ENCODE measurements around the gene ENC1.

ENC1 gene

GRCh38 chr5:74631081-74631953 is 9.2 kb downstream of the ENC1 start:
- H3K4me3 ChIP-seq (ENCODE audit: low read length): no peak overlapping the region

DNA sequence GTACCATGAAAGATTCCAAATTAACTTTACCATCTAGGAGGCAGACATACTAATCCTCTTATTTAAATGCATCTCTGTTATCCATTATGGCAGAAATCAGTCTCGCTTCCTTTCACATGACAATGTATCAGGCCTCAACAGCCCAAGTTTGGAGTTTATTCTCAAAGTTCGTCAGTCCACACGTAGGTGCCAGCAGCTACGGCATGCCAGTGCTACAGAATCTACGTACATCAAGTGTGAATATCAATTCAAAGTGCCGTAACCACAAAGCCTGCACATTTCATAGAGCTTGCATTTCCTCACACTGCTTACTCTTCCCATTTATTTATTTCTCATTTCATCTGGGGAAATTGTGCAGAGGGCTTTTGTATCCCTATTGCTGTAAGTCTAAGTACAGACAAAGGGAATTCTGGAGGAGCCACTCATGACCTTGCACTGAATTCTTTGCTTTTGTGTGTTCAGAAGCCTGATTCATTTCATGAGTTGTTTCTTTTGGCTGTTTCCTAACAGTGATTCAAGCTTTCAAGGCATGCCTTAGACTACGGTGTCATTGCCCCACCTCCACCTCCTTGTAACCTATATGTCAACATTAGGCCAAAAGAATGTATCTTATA is 10.0 kb downstream of the ENC1 start:
- peak; percentile 97 for DNase-seq (ENCODE audit: low read depth)
- TF ChIP-seq, protein P1, sequence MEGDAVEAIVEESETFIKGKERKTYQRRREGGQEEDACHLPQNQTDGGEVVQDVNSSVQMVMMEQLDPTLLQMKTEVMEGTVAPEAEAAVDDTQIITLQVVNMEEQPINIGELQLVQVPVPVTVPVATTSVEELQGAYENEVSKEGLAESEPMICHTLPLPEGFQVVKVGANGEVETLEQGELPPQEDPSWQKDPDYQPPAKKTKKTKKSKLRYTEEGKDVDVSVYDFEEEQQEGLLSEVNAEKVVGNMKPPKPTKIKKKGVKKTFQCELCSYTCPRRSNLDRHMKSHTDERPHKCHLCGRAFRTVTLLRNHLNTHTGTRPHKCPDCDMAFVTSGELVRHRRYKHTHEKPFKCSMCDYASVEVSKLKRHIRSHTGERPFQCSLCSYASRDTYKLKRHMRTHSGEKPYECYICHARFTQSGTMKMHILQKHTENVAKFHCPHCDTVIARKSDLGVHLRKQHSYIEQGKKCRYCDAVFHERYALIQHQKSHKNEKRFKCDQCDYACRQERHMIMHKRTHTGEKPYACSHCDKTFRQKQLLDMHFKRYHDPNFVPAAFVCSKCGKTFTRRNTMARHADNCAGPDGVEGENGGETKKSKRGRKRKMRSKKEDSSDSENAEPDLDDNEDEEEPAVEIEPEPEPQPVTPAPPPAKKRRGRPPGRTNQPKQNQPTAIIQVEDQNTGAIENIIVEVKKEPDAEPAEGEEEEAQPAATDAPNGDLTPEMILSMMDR (IDR thresholded peaks at IDR 0.05; ENCODE audit: insufficient read depth, low read depth, low read length, missing control alignments): no peak
- no peak overlapping the region for H3K4me3 ChIP-seq (ENCODE audit: low read length)

More at GRCh38 chr5:74631081-74631953, 9.2 kb downstream of the ENC1 start:
- DNase-seq (ENCODE audit: low read depth): peak; percentile 85
- TF ChIP-seq, protein P1 (IDR thresholded peaks at IDR 0.05; ENCODE audit: insufficient read depth, low read depth, low read length, missing control alignments): no peak

- H3K4me3 ChIP-seq (ENCODE audit: low read length): no peak overlapping the region
- no peak for DNase-seq (ENCODE audit: low read depth)
- TF ChIP-seq, protein P1 (IDR thresholded peaks at IDR 0.05; ENCODE audit: insufficient read depth, low read depth, low read length, missing control alignments): no peak
Measured at GRCh38 chr5:74629326-74629725, 11.2 kb downstream of the ENC1 start.

- no peak overlapping the region for H3K4me3 ChIP-seq (ENCODE audit: low read length)
- TF ChIP-seq, protein P1 (IDR thresholded peaks at IDR 0.05; ENCODE audit: insufficient read depth, low read depth, low read length, missing control alignments): no peak
- no peak for DNase-seq (ENCODE audit: low read depth)
Measured at GRCh38 chr5:74628359-74628758, 12.2 kb downstream of the ENC1 start.

GRCh38 chr5:74627646-74628279 is 12.8 kb downstream of the ENC1 start:
- H3K4me3 ChIP-seq (ENCODE audit: low read length): no peak overlapping the region
- TF ChIP-seq, protein P1 (IDR thresholded peaks at IDR 0.05; ENCODE audit: insufficient read depth, low read depth, low read length, missing control alignments): no peak
- no peak for DNase-seq (ENCODE audit: low read depth)

GRCh38 chr5:74626386-74627222 is 13.9 kb downstream of the ENC1 start:
- no peak overlapping the region for H3K4me3 ChIP-seq (ENCODE audit: low read length)
- DNase-seq (ENCODE audit: low read depth): no peak
- TF ChIP-seq, protein P1 (IDR thresholded peaks at IDR 0.05; ENCODE audit: insufficient read depth, low read depth, low read length, missing control alignments): no peak
